KMS-11 (cell line): ENCODE measurements around the gene AGPAT4.

Experiments
- H2AFZ ChIP-seq: fragments of 200-600 bp; sonication (generic); 2 replicates; pipeline ENCODE4 v1.6.1; 2016; ENCODE audit warnings: antibody characterized with exemption, mixed run types, low read depth
- H3K27ac ChIP-seq: fragments of 200-600 bp; sonication (generic); 2 replicates; pipeline ENCODE4 v1.6.1; 2016; ENCODE audit warnings: mild to moderate bottlenecking, mixed run types
- H3K27me3 ChIP-seq: fragments of 200-600 bp; sonication (generic); 2 replicates; pipeline ENCODE4 v1.6.1; 2017; ENCODE audit warnings: mild to moderate bottlenecking, low read depth, mixed run types, moderate library complexity; ENCODE audit not compliant: insufficient read depth
- H3K36me3 ChIP-seq: fragments of 200-600 bp; sonication (generic); 2 replicates; pipeline ENCODE4 v1.6.1; 2017; ENCODE audit warnings: mild to moderate bottlenecking, mixed run types; ENCODE audit not compliant: insufficient read depth
- H3K4me1 ChIP-seq: fragments of 200-600 bp; sonication (generic); 2 replicates; pipeline ENCODE4 v1.6.1; 2016; ENCODE audit warnings: mild to moderate bottlenecking, low read depth, mixed run types; ENCODE audit not compliant: poor library complexity, severe bottlenecking
- H3K4me2 ChIP-seq: fragments of 200-600 bp; sonication (generic); 2 replicates; pipeline ENCODE4 v1.7.0; 2016; ENCODE audit warnings: mild to moderate bottlenecking, mixed run types
- H3K4me3 ChIP-seq: fragments of 200-600 bp; sonication (generic); IDR thresholded peaks from 2 replicates; pipeline ENCODE4 v1.6.1; 2017; ENCODE audit warnings: low read depth, low read length, mixed read lengths; ENCODE audit not compliant: insufficient read depth
- H3K79me2 ChIP-seq: fragments of 200-600 bp; sonication (generic); 2 replicates; pipeline ENCODE4 v1.6.1; 2016; ENCODE audit warnings: low read depth, mixed run types; ENCODE audit not compliant: insufficient read depth
- H3K9ac ChIP-seq: fragments of 200-600 bp; sonication (generic); 2 replicates; pipeline ENCODE4 v1.6.1; 2016; ENCODE audit warnings: mild to moderate bottlenecking, mixed run types
- H4K20me1 ChIP-seq: fragments of 200-600 bp; sonication (generic); 2 replicates; pipeline ENCODE4 v1.6.1; 2016; ENCODE audit warnings: mild to moderate bottlenecking, mixed run types; ENCODE audit not compliant: insufficient read depth
- CTCF ChIP-seq: fragments of 200-600 bp; sonication (generic); conservative IDR thresholded peaks from 2 replicates; pipeline ENCODE4 v1.6.1; 2017; ENCODE audit warnings: low read depth, mild to moderate bottlenecking, antibody characterized with exemption, low read length, moderate library complexity, mixed read lengths

The AGPAT4 gene

DNA sequence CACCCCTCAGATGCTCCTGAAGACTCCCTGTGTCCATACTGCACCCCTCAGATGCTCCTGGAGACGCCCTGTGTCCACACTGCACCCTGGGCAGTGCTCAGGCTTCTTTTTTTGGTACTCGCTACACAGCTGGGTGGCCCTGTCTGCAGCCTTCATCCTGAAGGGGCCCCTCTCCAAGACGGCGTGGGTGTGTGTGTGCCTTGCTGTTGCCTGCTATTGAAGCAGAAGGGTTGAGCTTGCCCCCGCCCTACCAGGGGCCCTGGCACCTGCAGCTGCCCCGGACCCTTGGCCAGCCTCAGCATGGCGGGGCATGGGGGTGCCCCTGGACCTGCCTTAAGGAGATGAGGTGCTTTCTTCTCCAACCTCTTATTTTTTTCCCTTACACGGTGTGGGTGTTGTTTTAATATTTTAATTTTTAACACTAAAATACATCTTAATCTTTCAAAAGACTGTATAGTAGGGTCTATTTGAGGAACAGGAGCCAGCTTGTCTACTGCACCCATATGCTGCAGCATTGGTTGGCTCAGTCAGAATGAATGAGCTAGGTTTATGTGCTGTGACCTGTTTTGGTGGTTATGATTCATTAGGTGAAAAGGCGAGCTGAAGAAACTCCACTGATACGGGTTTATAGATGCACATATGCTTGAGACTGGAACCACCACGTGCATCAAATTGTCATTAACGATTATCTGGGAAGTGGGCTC is 135.9 kb downstream of the AGPAT4 start:
- no peaks in the 10 kb centered on the region for H3K79me2 ChIP-seq
- no peaks in the 10 kb centered on the region for H3K27me3 ChIP-seq
- no peaks in the 10 kb centered on the region for H3K36me3 ChIP-seq
- no peaks in the 10 kb centered on the region for H4K20me1 ChIP-seq
- H3K9ac ChIP-seq = no peak overlapping the region
- H3K4me2 ChIP-seq = no peak overlapping the region
- no peak overlapping the region for H2AFZ ChIP-seq
- no peaks in the 10 kb centered on the region for H3K4me1 ChIP-seq
- H3K4me3 ChIP-seq = no peak overlapping the region
- no peak for TF ChIP-seq CTCF
- H3K27ac ChIP-seq = no peak overlapping the region

DNA sequence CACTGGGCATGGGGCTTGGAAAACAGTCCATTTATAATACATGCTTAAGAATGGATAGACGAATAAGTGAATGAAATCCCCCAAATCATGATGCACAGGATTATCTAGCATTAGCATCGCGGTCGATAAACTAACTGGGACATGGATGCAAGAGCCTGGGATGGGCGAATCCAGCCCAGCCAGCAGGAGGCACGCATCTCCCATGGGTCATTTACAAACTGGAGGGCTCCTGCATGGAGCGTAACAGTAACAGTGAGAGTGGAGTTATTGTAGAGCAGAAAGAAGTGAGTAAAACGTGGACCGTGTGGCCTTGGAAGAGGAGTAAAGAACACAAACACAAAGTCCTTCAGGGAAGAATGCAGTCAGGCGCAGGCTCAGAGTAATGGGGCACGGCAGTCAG is 136.5 kb downstream of the AGPAT4 start:
- Histone ChIP-seq H2AFZ (no peak overlapping the region), H3K9ac (no peak overlapping the region), H4K20me1 (no peaks in the 10 kb centered on the region), H3K27me3 (no peaks in the 10 kb centered on the region), H3K36me3 (no peaks in the 10 kb centered on the region), H3K4me2 (no peak overlapping the region), H3K4me1 (no peaks in the 10 kb centered on the region), H3K79me2 (no peaks in the 10 kb centered on the region), H3K27ac (no peak overlapping the region), H3K4me3 (no peak overlapping the region)
- no peak for TF ChIP-seq CTCF

DNA sequence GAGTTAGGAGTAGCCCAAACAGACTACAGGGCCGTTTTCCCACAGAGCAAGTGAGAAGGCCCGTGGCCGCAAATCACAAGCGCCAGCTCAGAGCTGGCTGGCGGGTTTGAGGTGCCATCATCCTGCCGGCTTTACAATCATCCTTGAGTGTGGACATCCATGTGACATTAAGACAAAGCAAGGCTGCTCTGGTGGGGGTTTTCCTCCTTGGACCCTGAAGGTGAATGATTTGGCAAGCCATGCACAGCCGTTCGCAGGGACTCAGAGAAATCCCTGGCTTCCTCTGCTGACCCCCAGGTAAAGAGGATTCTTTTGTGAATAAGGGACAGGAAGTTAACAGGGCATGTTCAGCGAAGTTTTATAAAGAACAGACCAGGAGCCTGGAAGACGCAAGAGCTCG is 137.2 kb downstream of the AGPAT4 start:
- H3K9ac ChIP-seq = no peak overlapping the region
- H3K79me2 ChIP-seq = no peaks in the 10 kb centered on the region
- H3K4me2 ChIP-seq = no peak overlapping the region
- no peak overlapping the region for H3K4me3 ChIP-seq
- no peaks in the 10 kb centered on the region for H3K4me1 ChIP-seq
- TF ChIP-seq CTCF = no peak
- H3K27ac ChIP-seq = no peak overlapping the region
- no peaks in the 10 kb centered on the region for H4K20me1 ChIP-seq
- H3K36me3 ChIP-seq = no peaks in the 10 kb centered on the region
- no peaks in the 10 kb centered on the region for H3K27me3 ChIP-seq
- no peak overlapping the region for H2AFZ ChIP-seq

DNA sequence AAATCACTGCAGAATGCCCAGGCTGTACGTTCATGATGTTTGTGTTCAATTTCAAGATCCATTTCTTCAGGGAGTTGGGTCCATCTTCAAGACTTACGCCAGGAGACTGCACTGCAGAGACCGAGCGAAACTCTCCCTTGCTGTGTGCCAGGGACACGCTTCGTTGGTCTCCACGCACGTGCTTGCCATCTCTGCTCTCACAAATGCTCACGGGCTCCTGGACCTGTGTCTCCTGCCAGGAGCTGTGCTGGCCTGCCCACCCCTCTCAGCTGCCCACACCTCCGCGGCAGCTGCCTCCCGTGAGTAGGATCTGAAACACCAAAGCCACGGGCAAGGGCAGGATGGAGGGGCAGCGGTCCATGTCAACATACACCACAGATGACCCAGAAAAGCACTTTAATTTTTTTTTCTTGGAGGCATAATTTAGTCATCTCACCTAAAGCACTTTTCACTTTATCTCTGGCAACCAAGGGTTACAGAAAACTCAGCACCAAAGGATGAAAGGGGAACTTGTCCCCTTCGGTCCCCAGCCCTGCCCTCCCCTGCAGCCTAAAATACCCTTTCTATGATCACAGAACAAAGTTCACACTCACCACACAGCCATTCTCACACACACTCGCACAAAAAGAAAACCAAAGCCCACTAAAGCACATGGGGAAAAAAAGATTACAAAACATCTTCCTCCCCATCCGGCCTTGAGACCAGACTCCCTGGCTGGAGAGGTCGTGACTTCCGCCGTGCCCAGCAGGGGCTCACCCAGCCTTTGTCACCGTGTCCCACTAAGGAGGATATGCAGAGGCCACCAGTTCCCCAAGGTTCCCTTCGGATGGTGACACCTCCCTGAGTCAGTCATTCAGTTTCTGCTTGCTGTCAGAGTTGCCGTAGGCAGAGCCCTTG is 137.9 kb downstream of the AGPAT4 start:
- no peaks in the 10 kb centered on the region for H3K79me2 ChIP-seq
- H3K4me3 ChIP-seq = no peak overlapping the region
- H3K27me3 ChIP-seq = no peaks in the 10 kb centered on the region
- no peaks in the 10 kb centered on the region for H3K36me3 ChIP-seq
- no peaks in the 10 kb centered on the region for H4K20me1 ChIP-seq
- no peak for TF ChIP-seq CTCF
- no peak overlapping the region for H2AFZ ChIP-seq
- H3K9ac ChIP-seq = no peak overlapping the region
- H3K4me2 ChIP-seq = no peak overlapping the region
- H3K4me1 ChIP-seq = no peaks in the 10 kb centered on the region
- H3K27ac ChIP-seq = no peak overlapping the region
